Stimulated activated naive CD8-positive, alpha-beta T cell treated with anti-CD3 and anti-CD28 coated beads, Interleukin-15, Interleukin-2, amounts not matched to agents 100 ng/mL and 50 ng/mL, for 24 hours (primary cell): ENCODE measurements around the gene GATA5.
A peak's percentile ranks its signal among the peaks of the same experiment; 100 is the strongest.

ENCODE experiments used
- H3K27ac Mint-ChIP-seq: one replicate; pipeline ENCODE4 v1.8.0; 2021; ENCODE audit warnings: mild to moderate bottlenecking, mixed read lengths
- H3K27me3 Mint-ChIP-seq: one replicate; pipeline ENCODE4 v1.8.0; 2021; ENCODE audit warnings: mixed read lengths
- H3K36me3 Mint-ChIP-seq: one replicate; pipeline ENCODE4 v1.8.0; 2021; ENCODE audit warnings: low read depth, mixed read lengths
- H3K4me1 Mint-ChIP-seq: one replicate; pipeline ENCODE4 v1.8.0; 2021; ENCODE audit warnings: low read depth, mixed read lengths
- H3K4me3 Mint-ChIP-seq: one replicate; pipeline ENCODE4 v1.8.0; 2021; ENCODE audit warnings: mild to moderate bottlenecking, mixed read lengths
- H3K9me3 Mint-ChIP-seq: one replicate; pipeline ENCODE4 v1.8.0; 2021; ENCODE audit warnings: mixed read lengths

Gene GATA5

GRCh38 chr20:62475772-62476055, at the start of gene GATA5:
Gene GATA5, minus strand, starts transcription at chr20:62475995. Its CDS starts 474 bp downstream, at chr20:62475521.
- no peak within 1 kb of the TSS for H3K27ac Mint-ChIP-seq
- peaks cover 4% of the 10 kb centered on the region for H3K4me1 Mint-ChIP-seq
- no peaks in the 10 kb centered on the region for H3K9me3 Mint-ChIP-seq
- H3K36me3 Mint-ChIP-seq: no peaks in the 10 kb centered on the region
- H3K27me3 Mint-ChIP-seq: peaks cover 44% of the 10 kb centered on the region
- H3K4me3 Mint-ChIP-seq: no peak within 1 kb of the TSS

- Mint-ChIP-seq H3K27ac (no peak overlapping the region), H3K27me3 (peaks cover 9% of the 10 kb centered on the region), H3K4me3 (no peak overlapping the region), H3K4me1 (peaks cover 32% of the 10 kb centered on the region), H3K36me3 (no peaks in the 10 kb centered on the region), H3K9me3 (no peaks in the 10 kb centered on the region)
Measured at GRCh38 chr20:62525014-62525413, 49.2 kb upstream of the GATA5 start.

GRCh38 chr20:62524505-62524911, 48.7 kb upstream of the GATA5 start:
- Mint-ChIP-seq H3K27me3 (peaks cover 9% of the 10 kb centered on the region), H3K9me3 (no peaks in the 10 kb centered on the region), H3K4me1 (peaks cover 32% of the 10 kb centered on the region), H3K4me3 (no peak overlapping the region), H3K36me3 (no peaks in the 10 kb centered on the region), H3K27ac (no peak overlapping the region)

DNA sequence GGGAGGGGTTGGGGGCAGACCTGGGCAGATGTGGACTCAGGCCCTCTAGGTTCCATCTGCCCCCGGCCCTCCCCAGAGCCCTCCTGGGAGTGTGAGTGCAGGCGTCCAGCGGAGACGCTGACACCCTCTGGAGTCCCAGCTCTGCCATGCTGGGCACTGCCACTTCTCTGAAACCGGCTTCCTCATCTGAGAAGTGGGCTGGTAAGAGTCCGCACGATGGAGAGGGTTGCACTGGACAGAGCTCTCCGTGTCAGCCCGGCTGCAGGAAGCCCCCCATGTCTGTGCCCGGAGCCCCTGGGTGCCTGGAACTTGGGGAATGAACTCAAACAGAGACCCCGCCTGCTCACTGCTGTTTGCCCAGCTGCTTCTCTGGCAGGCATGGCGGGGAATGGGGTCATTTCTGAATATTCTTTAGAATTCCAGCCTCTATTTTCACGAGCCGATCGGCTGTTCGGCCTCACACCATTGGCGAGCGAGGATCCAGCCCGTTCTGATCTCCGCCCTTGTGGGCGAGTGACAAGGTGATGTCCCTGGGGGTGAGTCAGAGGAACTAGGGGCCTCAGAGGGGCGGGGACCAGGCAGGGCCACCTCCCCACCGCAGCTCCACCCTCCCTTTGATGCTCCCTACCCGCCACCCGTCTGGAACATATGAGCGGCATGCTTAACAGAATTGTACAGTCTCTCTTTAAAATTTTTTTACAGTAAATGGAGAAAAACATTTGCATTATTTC, 47.8 kb upstream of the GATA5 start:
- H3K27ac Mint-ChIP-seq: peak overlapping the region; percentile 86
- peak overlapping the region; percentile 53 for H3K4me3 Mint-ChIP-seq
- H3K4me1 Mint-ChIP-seq: peaks cover 32% of the 10 kb centered on the region
- no peaks in the 10 kb centered on the region for H3K36me3 Mint-ChIP-seq
- no peaks in the 10 kb centered on the region for H3K9me3 Mint-ChIP-seq
- H3K27me3 Mint-ChIP-seq: peaks cover 9% of the 10 kb centered on the region

DNA sequence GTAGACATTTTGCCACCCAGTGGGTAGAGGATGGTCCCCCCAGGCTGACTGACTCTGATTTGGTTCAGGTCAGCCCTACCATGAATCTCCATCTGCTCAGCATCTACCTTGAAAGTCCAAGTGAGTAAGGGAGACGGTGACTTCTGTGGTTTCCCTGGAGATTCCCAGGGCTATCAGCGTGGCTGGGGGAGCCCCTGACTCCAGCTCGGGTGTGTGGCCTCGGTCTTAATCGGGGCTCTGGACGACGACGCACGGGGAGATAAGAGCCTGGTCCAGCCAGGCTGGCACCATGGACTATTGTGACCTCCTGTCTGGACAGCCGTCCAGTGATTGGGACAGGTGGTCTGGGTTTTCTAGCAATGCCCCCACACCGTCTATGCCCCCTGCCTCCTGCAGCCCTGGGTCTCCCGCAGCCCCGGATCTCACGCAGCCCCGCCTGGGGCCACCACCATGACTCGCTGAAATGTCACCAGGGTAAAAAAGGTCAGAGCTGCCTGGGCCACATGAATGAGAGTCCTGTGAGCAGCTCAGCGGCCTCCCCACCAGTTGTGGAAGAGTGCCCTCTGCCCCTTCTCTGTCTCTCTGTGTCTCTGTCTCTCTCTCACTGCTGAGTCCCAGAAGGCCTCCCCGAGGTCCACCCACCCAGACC, 47.1 kb upstream of the GATA5 start:
- peaks cover 32% of the 10 kb centered on the region for H3K4me1 Mint-ChIP-seq
- no peaks in the 10 kb centered on the region for H3K36me3 Mint-ChIP-seq
- H3K27me3 Mint-ChIP-seq: peaks cover 9% of the 10 kb centered on the region
- H3K9me3 Mint-ChIP-seq: no peaks in the 10 kb centered on the region
- peak overlapping the region; percentile 35 for H3K4me3 Mint-ChIP-seq
- peak overlapping the region; percentile 86 for H3K27ac Mint-ChIP-seq

- Mint-ChIP-seq H3K36me3 (no peaks in the 10 kb centered on the region), H3K4me1 (peaks cover 29% of the 10 kb centered on the region), H3K4me3 (no peak overlapping the region), H3K9me3 (no peaks in the 10 kb centered on the region), H3K27ac (no peak overlapping the region), H3K27me3 (peaks cover 3% of the 10 kb centered on the region)
Measured at GRCh38 chr20:62519826-62520225, 44.0 kb upstream of the GATA5 start.

DNA sequence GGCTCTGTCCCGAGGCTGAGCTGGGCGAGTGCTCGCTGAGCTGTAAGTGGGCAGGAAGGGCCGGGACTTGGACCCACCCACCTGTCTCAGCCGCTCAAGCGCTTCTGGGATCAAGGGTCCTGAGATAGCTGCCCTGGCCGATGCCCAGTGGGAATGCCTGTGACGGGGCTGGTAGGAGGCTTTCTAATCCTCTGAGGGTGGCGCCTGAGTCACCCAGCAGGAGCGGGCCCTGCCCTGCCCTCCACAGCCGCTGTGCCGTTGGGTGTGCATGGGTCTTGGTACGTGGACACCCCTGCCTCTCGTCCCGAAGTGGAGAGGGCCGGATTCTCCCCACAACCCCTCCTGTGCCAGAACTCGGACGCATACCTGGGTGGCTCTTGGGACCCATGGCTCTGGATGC, 43.1 kb upstream of the GATA5 start:
- peaks cover 21% of the 10 kb centered on the region for H3K4me1 Mint-ChIP-seq

DNA sequence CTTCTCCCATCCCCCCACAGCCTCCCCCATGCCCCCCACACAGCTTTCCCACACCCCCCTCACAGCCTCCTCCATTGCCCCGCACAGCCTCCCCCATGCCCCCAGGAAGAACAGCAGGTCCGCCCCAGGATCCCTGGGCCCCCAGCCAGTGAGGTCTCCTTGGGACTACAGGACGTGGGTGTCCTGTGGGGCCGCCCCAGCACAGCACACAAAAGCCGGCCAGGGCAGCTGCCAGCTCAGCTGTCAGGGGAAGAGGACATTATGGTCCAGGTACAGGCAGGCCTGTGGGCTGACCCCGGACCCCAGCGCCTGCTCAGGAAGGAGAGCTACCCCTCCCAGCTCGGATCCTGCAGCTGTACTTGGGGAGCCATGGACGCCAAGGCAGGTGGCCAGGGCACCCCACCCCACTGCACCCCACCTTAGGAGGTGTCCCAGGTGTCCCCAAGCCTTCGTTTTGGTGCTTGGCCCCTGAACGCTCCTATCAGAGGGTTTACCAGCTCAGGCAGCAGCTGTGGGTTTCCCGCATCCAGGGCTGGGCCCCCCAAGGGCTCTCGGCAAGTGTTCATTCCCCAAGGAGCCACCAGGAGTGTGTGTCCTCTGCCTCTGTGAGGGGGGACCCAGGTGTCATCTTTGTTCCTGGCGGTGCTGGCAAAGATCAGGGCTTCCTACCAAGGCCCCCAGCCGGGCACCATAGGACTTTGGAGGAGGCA, 42.3 kb upstream of the GATA5 start:
- H3K36me3 Mint-ChIP-seq: no peaks in the 10 kb centered on the region
- H3K27ac Mint-ChIP-seq: no peak overlapping the region
- H3K27me3 Mint-ChIP-seq: peaks cover 9% of the 10 kb centered on the region
- no peak overlapping the region for H3K4me3 Mint-ChIP-seq
- H3K4me1 Mint-ChIP-seq: peaks cover 21% of the 10 kb centered on the region
- H3K9me3 Mint-ChIP-seq: no peaks in the 10 kb centered on the region

More for the DNA sequence above, 43.1 kb upstream of the GATA5 start:
- Mint-ChIP-seq H3K9me3 (no peaks in the 10 kb centered on the region), H3K4me3 (no peak overlapping the region), H3K27me3 (peaks cover 3% of the 10 kb centered on the region), H3K27ac (no peak overlapping the region), H3K36me3 (no peaks in the 10 kb centered on the region)

- H3K4me1 Mint-ChIP-seq: peaks cover 14% of the 10 kb centered on the region
- H3K4me3 Mint-ChIP-seq: no peak overlapping the region
- no peaks in the 10 kb centered on the region for H3K36me3 Mint-ChIP-seq
- peaks cover 9% of the 10 kb centered on the region for H3K27me3 Mint-ChIP-seq
- H3K9me3 Mint-ChIP-seq: no peaks in the 10 kb centered on the region
- H3K27ac Mint-ChIP-seq: no peak overlapping the region
Measured at GRCh38 chr20:62517168-62517567, 41.4 kb upstream of the GATA5 start.

DNA sequence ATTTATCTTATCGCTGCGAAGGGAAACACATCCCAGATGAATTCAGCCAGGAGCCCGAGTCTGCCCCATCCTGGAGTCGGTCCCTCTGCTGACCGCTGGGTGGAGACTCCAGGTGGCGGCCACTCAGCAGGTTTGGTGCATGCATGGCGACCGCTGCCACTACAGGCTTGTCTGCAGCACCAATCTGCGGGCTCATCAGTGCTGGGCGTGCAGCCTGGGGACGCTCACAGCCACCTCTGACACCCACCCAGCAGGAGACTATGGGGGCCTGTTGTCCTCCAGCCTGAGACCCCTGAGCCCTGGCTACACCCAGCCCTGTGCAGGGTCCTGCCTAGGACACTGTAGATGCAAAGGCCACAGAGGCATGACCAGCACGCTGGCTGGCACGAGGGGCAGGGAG, 40.5 kb upstream of the GATA5 start:
- no peak overlapping the region for H3K27ac Mint-ChIP-seq
- no peaks in the 10 kb centered on the region for H3K9me3 Mint-ChIP-seq
- H3K27me3 Mint-ChIP-seq: peaks cover 6% of the 10 kb centered on the region
- no peak overlapping the region for H3K4me3 Mint-ChIP-seq
- peaks cover 12% of the 10 kb centered on the region for H3K4me1 Mint-ChIP-seq
- no peaks in the 10 kb centered on the region for H3K36me3 Mint-ChIP-seq

DNA sequence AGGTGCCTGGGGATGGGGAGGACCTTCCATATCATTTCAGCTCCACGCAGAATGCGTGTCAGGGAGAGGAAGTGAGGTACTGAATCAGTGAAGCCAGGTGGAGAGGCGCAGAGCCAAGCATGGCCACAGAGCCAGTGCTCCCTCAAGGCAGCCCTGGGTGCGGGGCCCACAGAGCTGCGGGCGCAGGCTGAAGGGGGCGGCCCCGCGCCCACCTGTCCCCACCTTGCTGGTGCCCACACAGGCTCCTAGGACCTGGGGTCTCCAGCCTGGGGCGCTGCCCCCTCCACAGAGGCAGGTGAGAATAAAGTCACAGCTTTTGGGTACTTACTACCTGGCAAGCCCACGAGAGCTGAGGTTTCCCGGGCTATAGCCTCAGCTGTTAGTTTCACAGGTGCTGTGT, 40.0 kb upstream of the GATA5 start:
- peaks cover 6% of the 10 kb centered on the region for H3K27me3 Mint-ChIP-seq
- H3K9me3 Mint-ChIP-seq: no peaks in the 10 kb centered on the region
- no peak overlapping the region for H3K4me3 Mint-ChIP-seq
- peaks cover 12% of the 10 kb centered on the region for H3K4me1 Mint-ChIP-seq
- H3K27ac Mint-ChIP-seq: no peak overlapping the region
- no peaks in the 10 kb centered on the region for H3K36me3 Mint-ChIP-seq

DNA sequence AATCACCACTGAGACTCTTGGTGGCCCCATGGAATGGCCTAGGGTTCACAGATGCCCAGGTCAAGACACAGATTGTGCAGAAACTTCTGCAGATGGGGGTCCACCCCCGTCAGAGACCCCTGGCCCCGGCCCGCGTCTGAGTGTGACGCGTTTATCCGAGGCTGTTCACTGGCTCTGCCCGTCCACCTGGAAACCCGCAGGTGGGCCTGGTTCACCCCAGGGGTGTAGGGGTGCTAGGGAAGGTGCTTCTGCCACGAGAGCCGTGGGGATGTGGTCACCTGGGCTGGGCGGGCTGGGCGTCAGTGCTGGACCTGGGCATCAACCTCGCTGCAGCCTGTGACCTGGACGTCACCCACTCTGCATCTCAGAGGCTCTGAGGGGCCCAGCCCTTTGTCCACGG, 39.5 kb upstream of the GATA5 start:
- no peaks in the 10 kb centered on the region for H3K36me3 Mint-ChIP-seq
- peaks cover 6% of the 10 kb centered on the region for H3K27me3 Mint-ChIP-seq
- H3K27ac Mint-ChIP-seq: no peak overlapping the region
- no peak overlapping the region for H3K4me3 Mint-ChIP-seq
- H3K4me1 Mint-ChIP-seq: peaks cover 12% of the 10 kb centered on the region
- no peaks in the 10 kb centered on the region for H3K9me3 Mint-ChIP-seq

DNA sequence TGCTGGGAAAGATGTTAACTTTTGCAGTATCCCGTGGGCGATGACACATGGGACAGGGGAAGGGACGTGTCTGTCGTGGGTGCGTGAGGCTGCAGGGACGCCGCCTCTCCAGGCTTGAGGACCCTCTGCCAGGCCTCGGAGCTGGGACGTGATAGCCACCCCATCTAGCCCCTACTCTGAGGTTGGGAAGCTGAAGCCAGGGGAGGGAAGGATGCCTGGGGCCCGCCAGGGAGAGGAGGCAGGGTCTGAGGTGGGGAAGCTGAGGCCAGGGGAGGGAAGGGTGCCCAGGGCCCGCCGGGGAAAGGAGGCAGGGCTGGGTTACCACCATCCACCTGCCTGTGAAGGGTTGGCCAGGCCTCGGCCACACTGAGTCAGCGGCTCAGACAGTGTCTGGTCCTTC, 38.2 kb upstream of the GATA5 start:
- no peaks in the 10 kb centered on the region for H3K36me3 Mint-ChIP-seq
- no peak overlapping the region for H3K4me3 Mint-ChIP-seq
- no peak overlapping the region for H3K27ac Mint-ChIP-seq
- peaks cover 6% of the 10 kb centered on the region for H3K27me3 Mint-ChIP-seq
- H3K4me1 Mint-ChIP-seq: peaks cover 12% of the 10 kb centered on the region
- H3K9me3 Mint-ChIP-seq: no peaks in the 10 kb centered on the region

GRCh38 chr20:62511915-62512610, 36.3 kb upstream of the GATA5 start:
- H3K36me3 Mint-ChIP-seq: no peaks in the 10 kb centered on the region
- H3K9me3 Mint-ChIP-seq: no peaks in the 10 kb centered on the region
- no peak overlapping the region for H3K27ac Mint-ChIP-seq
- H3K4me1 Mint-ChIP-seq: peaks cover 12% of the 10 kb centered on the region
- H3K27me3 Mint-ChIP-seq: peaks cover 6% of the 10 kb centered on the region
- H3K4me3 Mint-ChIP-seq: no peak overlapping the region

- H3K4me3 Mint-ChIP-seq: no peak overlapping the region
- no peaks in the 10 kb centered on the region for H3K9me3 Mint-ChIP-seq
- H3K4me1 Mint-ChIP-seq: peaks cover 12% of the 10 kb centered on the region
- peaks cover 6% of the 10 kb centered on the region for H3K27me3 Mint-ChIP-seq
- H3K27ac Mint-ChIP-seq: no peak overlapping the region
- no peaks in the 10 kb centered on the region for H3K36me3 Mint-ChIP-seq
Measured at GRCh38 chr20:62511300-62511914, 35.6 kb upstream of the GATA5 start.
